SIG-M5 treated with dmso at 0.1 percent for 504 hours (cell line): Measurements from ENCODE around the gene MUC7.

ENCODE experiments used
- DNase-seq: peaks from one replicate; lab custom pipeline; 2025; ENCODE audit not compliant: unreplicated experiment; lab: John Stamatoyannopoulos, UW

Gene MUC7

GRCh38 chr4:70531981-70532380 is 60.0 kb downstream of the MUC7 start:
- DNase-seq = no peak
